Coronary artery (tissue), 2 donors: ENCODE results near the gene ARHGEF9.
"Not testable (repeated sequence)": the region's sequence is repeated elsewhere in the genome, so short reads cannot be mapped to it uniquely, and the experiment has no call there.

ENCODE experiments used
- DNase-seq: peaks from one replicate; pipeline ENCODE4 v3.0.0-alpha.2; 2017; ENCODE audit warnings: low spot score
- H3K27ac ChIP-seq, 2 donors: fragments of 200-600 bp; sonication (generic); one replicate each; pipeline ENCODE4 v1.5.1; 2016 to 2019
- H3K4me3 ChIP-seq: fragments of 200-600 bp; sonication (generic); 2 replicates; pipeline ENCODE4 v1.5.1; 2016; ENCODE audit warnings: mild to moderate bottlenecking, moderate library complexity
- CTCF ChIP-seq: fragments of 200-600 bp; sonication (generic); IDR thresholded peaks from one replicate; pipeline ENCODE4 v1.5.1; 2019; ENCODE audit warnings: antibody characterized with exemption

ARHGEF9 gene

GRCh38 chrX:63784902-63785707, at the start of gene ARHGEF9:
Gene ARHGEF9, minus strand, starts transcription at chrX:63785214. Its CDS starts 69 bp downstream, at chrX:63785145.
- Histone ChIP-seq H3K27ac (peak within 1 kb of the TSS; percentile 25 to 57), H3K4me3 (peak within 1 kb of the TSS; percentile 75)
- no peak for TF ChIP-seq CTCF
- no peak for DNase-seq

GRCh38 chrX:63825446-63825845, 40.4 kb upstream of the ARHGEF9 start:
- H3K4me3 ChIP-seq, H3K27ac ChIP-seq, DNase-seq: not testable (repeated sequence)

GRCh38 chrX:63818156-63818555, 33.1 kb upstream of the ARHGEF9 start:
- Histone ChIP-seq H3K27ac (no peak overlapping the region), H3K4me3 (no peak overlapping the region)
- no peak for TF ChIP-seq CTCF
- no peak for DNase-seq

- Histone ChIP-seq H3K27ac (no peak overlapping the region), H3K4me3 (no peak overlapping the region)
- DNase-seq = no peak
- TF ChIP-seq CTCF = no peak
These were observed 32.7 kb upstream of the ARHGEF9 start for GRCh38 chrX:63817696-63818095.

- Histone ChIP-seq H3K4me3 (no peak overlapping the region), H3K27ac (no peak overlapping the region)
- TF ChIP-seq CTCF = no peak
These were observed 27.8 kb upstream of the ARHGEF9 start for GRCh38 chrX:63812823-63813222.

GRCh38 chrX:63810746-63811145, 25.7 kb upstream of the ARHGEF9 start:
- DNase-seq = no peak
- Histone ChIP-seq H3K27ac (no peak overlapping the region), H3K4me3 (no peak overlapping the region)
- TF ChIP-seq CTCF = no peak

More at GRCh38 chrX:63812823-63813222, 27.8 kb upstream of the ARHGEF9 start:
- DNase-seq = no peak

- Histone ChIP-seq H3K27ac (no peak overlapping the region), H3K4me3 (no peak overlapping the region)
- no peak for TF ChIP-seq CTCF
- no peak for DNase-seq
These were observed 24.2 kb upstream of the ARHGEF9 start for GRCh38 chrX:63809173-63809572.

- DNase-seq, H3K27ac ChIP-seq, H3K4me3 ChIP-seq: not testable (repeated sequence)
These were observed 10.4 kb upstream of the ARHGEF9 start for GRCh38 chrX:63795406-63795805.
